Ecto neural progenitor cell (in vitro differentiated cells): ENCODE measurements around the gene KRT3.

Experiments
- DNase-seq: peaks from one replicate; pipeline ENCODE4 v3.0.0-alpha.2; 2018; ENCODE audit warnings: low spot score

KRT3 gene

DNA sequence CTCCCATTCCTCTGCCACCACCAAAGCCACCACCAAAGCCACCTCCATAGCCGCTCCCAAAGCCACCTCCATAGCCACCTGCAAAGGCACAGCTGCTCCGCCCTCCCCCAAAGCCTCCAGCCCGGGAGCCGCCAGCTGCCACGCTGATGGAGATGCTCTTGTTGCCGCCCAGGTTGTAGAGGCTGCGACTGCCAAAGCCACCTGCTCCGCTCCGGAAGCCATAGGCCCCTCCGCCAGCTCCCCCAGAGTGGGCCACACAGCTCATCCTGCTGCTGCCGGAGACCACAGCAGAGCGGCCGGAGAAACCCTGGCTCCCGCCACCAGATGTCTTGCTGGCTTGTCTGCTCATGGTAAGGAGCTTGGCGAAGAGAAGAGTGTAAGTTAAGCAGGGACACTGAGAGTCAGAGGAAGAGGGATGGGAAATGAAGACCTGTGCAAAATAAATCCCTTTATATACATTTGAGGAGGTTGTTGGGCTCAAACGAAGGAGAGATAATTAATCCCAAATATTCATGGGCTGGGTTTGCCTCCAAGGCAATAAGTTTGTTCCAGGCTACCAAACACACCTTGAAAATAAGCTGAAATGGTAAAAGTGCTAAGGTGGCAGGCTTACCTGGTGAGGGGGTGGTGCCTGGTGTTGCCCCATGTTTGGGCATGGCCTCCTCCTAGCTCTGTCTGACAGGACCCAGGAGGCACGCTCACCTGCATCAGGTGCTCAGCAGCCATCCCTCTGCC is at the start of gene KRT3:
TSS of gene KRT3 (minus strand) at position 424 of the 735 bp plus-strand sequence. CDS start at position 349, 75 bp downstream.
- no peak for DNase-seq

DNA sequence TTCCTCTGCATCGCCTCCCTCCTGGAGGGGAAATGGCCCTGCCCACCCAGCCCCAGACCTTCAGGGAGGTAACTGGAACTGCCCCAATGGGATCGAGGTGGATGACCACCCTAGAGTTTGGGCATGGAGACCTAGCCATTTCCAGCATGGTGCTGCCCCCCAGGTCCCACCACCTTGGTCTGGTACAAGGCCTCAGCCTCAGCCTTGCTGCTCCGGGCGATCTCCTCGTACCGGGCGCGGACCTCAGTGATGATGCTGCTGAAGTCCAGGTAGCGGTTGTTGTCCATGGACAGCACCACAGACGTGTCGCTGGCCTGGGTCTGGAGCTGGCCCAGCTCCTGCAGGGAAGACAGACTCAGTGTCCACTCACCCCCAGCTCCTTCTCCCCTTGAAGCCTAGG is 48.5 kb upstream of the KRT3 start:
- no peak for DNase-seq

DNA sequence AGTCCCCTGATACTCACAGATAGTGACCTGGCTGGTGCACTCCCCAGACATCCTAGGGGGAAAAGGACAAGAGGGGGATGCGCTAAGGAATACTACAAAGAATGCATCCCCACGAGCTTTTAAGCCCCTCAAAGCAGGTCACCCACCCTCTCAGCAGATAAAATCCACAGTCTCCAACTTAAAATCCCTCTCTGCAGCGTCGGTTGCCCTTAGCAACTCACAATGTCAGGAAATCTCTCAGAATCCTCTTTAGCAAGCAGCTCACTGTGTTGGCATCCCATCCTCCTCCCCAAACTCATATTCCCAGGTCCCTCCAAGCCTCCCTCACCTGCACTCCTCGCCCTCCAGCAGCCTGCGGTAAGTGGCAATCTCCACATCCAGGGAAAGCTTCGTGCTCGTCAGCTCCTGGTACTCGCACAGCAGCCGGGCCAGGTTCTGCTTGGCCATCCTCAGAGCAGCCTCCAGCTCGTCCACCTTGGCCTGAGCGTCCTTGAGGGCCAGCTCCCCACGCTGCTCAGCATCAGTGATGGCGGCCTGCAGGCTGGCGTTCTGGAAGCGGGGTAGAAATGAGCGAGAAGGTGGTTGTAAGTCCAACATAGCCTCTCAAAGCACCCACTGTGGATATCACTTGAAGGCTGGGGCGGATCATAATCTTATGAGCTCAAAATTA is 43.7 kb upstream of the KRT3 start:
- DNase-seq: no peak

DNA sequence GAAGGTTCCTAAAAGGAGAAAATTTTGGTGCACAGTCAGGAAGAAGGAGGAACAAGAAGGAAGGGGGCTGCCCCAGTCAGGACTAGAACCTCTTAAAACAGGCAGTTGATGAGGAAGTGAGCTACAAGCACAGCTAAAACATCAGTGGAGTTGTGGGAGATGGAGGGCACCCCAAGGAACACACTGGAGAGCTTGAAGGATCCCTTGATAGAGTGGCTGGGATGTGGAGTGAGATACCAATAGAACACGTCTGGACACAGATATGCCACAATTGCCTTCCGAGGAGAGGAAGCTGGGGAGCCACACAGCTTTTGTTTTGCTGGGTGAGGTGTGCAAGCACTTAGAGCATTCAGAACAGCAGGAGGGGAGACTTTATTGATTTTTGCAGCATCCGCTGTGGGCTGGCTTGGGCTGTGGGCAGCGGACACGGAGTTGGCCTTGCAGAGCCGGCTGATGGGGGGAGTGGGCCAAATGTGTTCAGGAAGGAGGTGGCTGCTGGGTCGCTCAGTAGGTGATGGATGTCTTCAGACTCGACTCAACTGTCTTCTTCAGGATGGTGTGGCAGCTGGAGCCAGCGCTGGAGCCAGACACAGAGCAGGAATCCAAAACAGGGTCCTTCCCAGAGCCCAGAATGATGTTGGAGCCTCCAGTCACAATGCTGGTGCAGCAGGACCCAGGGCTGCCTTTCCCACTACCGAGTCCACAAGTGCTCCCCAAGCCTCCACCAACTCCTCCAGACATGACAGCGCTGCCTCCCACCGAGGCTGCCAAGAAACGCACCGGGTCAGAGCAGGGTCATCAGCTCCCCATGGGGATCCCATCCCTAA is 42.9 kb upstream of the KRT3 start:
- no peak for DNase-seq

DNA sequence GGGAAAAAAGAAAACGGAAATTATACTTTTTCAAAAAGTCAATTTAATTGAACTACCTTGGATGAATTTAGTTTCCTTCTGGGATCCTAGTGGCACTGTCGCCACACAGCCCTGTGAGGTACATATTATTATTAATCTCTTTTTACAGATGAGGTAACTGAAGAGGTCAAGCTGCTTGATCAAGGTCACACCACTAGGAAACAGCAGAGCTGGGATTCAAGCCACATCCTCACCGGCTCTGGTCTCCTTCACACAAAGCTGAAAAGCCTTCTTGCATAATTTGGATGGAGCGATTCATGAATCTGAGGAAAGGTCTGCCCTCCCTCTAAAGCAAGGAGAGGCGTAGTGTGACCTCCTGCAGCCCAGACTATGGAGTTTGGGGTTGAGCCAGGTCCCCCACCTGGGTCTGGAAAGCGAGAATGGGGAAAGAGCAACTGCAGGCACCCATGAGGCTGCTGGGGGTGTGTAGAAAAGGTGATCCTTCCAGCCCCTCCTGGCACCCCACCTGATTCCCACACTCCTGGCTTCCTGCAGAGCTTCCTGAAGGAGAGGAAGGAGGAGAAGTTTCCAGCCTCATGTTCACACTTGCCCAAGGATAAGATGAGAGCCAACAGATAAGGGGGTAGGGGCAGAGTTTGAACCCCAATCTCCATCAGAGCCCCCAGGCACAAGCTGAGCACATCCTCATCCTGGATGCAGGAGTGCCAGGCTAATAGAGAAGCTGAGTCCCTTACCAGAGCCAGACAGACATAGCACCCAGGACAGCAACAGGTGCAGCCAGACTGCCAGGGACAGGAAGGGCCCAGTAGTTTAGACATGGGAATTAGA is 42.1 kb upstream of the KRT3 start:
- DNase-seq: no peak

DNA sequence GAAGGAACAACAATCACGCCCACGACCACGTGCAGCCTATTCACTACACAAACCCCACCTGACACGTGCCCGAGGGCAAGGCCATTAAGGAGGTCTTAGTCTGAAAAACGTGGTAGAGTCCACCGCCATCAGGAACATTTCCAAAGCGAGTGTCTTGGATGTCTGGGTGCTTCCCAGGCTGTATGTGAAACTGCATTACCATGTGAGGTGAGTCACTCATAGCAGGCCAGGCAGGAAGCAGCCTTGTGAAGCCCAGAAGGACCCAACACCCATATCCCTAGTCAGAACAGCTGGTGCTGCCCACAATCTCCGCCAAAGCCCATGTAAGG is 41.5 kb upstream of the KRT3 start:
- no peak for DNase-seq

DNA sequence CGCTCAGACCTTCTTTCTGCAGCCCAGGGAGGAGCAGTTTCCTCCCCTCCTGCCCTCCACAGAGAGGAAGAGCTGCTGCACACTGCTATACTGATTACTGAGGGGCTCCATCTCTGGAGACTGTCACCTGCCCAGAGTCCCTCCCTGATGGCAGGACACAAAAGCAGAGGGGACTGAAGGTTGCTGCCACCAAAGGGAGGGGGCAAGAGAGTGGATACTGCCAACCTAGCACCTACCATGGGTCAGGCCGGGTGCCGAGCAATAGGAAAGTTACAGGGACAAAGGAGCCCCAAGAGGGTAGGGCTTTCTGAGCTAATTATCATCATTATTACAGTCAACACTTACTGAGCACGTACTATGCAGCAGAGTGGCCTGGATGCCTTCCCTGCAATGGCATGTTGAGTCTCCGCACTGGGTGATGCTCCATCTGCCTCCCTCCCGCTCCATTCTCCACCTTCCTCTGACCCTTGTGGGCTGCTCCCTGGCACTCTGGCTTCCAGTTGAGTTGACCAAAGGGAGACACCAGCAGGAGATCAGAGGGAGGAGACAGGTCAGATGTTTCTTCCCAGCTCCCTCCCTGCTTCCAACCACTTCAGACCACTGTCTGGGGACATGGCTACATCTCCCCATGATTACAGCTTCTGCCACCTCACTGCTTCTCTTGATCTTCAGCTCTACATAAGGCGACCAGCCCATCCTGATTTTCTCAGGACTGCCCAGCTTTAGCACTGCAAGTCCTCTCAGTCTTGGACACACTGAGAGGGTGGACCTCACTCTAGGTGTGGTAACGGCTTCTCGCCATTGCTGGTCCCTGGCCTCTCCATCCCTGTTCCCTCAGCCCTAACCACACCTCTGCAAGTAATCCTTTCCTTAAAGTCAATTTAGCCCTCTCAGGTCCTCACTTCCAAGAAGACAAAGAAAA is 40.8 kb upstream of the KRT3 start:
- DNase-seq: no peak

DNA sequence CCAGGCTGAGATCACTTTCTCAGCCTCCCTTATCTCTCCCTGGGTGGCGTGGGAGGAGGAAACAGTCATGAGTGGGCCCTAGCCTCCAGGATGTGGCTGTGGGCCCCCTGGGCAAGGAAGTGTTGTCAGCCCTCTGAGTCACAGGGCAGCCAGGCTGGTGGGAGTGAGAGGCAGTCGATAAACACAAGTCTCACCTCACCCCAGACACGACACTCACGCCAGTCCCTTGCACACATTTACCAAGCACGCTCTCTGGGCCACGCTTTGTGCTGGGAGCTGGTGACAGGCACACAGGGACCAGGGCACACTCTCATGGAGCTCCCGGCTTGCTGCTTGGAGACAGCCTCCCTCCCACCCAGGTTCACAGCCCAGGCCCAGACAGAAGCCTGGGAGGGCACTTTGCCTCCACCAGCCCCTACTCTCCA is 40.1 kb upstream of the KRT3 start:
- no peak for DNase-seq

DNA sequence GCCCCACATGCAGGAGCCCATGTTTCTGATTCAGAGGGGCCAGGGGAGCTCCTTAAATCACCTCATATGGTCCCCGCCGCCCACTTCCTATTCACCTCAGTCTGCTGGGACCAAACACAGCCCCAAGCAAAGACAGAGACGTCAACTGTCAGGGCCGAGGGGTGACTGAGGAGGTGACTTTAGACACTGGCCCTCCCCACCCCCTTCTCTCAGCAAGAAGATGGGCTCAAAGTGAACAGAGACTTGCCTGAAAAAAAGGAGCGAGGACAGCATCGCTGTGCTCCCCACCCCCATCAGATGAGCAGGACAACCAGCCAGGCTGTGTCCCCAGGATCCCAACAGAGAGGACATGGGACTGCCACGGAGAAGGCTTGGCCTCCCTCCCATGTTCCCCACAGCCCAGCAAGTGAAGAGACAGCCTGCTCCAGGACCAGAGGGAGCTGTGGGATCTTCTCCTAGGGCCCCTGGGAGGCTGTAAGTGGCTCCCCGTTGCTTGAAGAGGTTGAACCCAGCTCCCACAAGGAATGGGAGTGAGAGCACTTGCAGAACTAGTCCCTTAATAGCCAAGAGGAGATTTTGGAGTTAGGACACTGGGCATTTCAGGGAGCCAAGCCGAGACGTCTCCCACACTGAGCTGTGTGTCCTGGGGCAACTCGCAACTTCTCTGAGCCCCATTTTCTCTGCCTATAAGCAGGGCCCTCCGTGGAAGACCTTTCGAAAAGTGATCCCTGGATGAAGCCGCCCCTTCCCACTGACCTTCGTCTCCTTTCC is 39.5 kb upstream of the KRT3 start:
- no peak for DNase-seq

DNA sequence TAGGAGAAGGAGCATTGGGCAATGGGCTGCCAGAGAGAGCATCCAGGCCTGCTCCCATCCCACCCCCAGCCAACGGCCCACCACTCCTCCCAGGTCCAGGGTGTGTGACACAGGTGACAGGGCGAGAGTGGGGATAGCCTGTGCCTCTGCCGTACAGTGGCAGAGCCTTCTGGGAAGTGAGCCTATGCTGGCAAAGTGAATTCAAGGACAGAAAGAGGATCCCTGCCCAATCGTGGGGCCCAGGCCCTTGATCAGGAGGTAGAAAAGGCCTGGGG is 38.7 kb upstream of the KRT3 start:
- DNase-seq: no peak

DNA sequence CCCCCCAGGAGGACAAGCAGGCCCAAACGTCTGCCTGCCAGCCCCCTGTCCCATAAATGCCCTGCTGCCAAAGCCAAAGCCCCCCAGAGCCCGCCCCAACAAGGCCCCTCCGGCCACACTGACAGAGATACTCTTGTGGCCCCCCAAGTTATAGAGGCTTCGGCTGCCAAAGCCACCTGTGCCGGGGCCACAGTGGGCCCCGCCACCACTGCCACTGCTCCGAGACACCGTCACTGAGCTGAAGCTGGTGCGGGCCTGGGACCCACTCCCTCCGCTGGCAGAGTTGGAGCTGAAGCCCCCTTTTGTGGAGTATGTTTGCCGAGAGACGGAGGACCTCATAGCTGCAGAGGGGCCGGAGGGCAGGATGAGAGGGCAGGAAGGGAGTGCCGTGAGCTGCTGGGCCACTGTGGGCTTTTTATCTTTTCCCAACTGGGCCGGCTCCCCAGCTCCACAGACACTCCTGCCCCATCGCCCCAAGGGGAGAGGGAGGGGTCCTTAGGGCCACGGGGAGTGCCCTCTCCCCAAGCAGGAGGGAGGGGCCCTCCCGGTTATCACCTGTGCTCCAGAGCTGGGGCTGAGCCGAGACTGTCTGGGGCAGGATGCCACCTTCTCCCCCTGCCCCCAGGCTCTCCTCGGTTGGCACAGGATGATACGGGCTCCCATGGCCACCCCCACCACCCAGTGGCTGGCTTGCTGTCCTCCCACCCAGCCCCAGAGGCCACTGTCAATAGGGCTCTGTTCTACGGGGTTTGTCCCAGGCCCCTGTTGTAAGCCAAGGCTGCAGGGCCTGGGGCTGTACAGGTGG is 38.2 kb upstream of the KRT3 start, which contains the start of gene KRT79:
TSS of gene KRT79 (minus strand) at position 390 of the 805 bp plus-strand sequence. CDS start at position 339, 51 bp downstream.
- DNase-seq: no peak

DNA sequence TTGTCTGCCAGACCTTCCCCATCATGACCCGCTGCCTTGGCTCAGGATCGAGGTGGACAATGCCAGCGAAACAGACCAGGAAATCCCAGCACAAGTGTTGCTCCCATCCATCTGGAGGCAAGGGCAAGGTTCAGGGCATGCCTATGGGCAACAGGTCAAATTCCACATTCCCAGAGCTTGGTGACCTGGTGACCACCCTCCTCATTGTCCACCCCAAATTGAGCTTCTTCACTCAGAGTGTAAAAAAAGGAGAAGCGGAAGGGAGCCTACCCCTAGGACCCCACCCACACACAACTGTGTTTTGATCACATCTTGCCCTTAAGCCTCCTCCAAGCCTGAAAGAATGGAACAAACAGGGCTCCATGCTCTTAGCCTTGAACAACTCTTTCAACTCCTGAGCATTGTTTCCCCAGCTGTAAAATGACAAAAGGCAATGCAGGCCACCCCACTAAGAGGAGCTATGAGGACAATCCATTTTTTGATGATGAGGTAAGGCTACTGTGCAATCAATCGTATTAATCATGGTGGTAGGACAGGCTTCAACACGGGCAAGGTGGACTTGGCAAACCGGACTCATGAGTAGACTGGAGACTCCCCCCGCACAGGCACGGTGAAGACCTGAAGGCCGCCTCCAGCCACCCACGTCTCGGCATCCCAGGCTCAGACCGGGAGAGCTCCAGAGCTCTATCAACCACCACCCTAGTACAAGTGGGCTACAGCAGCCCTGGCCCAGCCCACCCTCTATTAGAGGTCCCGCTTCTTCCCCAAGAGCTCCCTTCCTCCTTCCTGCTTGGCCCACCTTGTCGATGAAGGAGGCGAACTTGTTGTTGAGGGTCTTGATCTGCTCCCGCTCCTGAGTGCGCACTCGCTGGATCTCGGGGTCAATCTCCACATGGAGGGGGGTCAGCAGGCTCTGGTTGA is 37.3 kb upstream of the KRT3 start:
- DNase-seq: no peak

DNA sequence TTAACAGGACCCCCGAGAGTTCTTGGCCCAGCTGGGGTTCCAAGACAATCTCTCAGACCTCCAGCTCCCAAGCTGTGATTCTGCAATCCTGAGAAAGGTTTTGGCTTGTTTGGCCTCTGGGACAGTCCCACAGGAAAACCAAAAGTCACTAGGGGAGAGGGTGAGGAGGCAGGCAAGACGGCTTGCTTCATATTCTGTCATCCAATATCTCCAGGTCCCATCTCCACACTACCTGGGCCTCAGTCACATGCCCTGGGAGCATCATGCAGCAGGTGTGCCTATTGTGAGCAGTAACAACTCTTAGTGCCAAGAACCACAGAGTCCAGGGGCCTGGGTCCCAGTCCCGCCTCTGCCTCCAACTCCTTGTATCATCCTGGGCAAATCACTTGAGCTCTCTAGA is 36.5 kb upstream of the KRT3 start:
- DNase-seq: no peak

DNA sequence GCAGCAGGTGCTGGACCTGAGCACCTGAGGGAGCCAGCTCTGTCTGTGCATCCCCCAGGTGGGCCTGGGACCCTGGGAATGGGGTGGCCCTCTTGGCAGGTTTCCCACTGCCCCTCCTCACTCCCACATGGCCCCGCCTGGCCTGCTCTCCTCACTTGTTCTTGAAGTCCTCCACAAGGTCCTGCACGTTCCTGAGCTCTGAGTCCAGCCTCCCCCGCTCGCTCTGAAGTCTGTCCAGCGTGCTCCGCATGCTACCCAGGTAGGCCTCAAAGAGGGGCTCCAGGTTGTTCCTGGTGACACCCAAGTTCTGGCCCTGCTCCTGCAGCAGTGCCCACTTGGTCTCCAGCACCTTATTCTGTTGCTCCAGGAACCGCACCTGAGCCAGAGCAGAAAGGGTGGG is 35.3 kb upstream of the KRT3 start:
- DNase-seq: no peak

DNA sequence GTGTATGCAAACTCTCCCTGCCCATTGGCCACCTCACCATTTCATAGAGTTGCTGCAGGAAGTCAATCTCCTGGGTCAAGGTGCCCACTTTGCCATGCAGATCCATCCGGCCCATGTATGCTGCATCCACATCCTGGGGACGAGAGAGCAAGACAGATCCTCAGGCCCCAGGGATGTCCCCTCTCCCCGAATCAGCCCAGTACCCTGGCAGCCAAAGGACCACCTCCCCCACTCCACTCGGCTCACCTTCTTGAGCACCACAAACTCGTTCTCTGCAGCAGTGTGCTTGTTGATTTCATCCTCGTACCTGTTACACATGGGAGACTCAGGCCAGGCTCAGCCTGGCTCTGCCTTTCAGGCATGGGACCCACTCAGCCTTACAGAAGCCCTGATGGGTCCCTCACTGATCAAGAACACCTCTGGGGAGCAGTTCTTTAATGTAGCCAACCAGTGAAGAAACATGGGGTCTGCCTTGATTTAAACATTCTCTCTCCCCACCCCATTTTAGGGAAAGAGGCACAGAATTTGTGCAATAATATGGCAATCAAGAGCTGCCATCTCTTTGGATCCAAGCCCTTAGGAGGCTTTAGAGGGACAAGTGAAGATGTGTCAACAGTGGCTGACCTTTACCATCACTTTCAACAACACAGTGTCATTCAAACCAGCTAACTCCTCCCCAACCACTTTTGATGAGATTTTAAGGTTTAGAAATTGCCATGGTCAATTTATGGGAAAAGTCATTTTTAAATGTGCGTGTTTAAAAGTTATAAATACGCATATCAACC is 34.3 kb upstream of the KRT3 start:
- DNase-seq: no peak

DNA sequence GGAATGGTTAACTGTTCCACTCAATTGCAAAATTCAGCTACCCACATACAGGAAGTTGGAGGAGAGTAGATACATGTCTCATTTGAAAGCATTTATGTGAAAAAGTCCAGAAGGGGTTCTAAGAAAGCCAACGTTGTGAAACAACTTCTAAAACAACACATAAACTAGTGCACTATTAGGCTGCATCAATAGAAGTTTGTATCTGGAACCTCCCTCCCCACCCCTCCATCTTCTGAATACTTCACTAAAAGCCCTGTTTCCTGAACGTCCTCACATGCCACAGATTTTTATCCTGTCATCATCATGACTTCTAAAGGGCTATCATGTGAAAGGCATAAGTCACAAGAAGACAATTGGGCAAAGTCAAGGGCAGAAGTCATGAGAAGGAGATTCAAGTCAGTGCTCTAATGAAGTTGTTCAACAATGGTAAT is 32.7 kb upstream of the KRT3 start:
- no peak for DNase-seq

DNA sequence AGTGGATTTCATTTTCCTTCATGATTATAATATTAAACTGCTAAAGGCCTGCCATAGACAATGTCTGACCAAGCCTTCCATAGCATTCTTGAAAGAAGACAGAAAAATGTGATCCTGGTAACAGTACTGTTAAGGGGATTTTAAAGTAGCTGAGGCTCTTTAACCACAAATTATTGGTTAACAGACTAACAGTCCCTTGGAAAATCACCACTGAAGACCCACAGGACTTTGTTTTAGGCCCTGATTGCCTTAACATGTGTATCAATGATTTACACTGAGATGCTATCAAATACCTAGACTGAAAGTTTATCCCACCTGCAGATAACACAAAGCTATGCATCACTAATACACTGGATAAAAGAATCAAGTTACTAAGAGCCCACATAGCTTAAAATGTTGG is 32.2 kb upstream of the KRT3 start:
- DNase-seq: no peak
